IMR-90 (cell line): ENCODE results near the gene ARMS2.

ENCODE experiments used
- CTCF ChIP-seq: conservative IDR thresholded peaks from 2 replicates; pipeline ENCODE4 v1.5.1; 2012; ENCODE audit warnings: mild to moderate bottlenecking, low read depth, low read length, improper control_type of control experiment
- MAFK ChIP-seq: IDR thresholded peaks from 2 replicates; pipeline ENCODE4 v1.6.1; 2012; ENCODE audit warnings: low read depth, low read length, improper control_type of control experiment
- MAZ ChIP-seq: IDR thresholded peaks from 2 replicates; pipeline ENCODE4 v1.6.1; 2012; ENCODE audit warnings: low read depth, mild to moderate bottlenecking, low read length, improper control_type of control experiment, moderate library complexity, borderline replicate concordance
- POLR2A ChIP-seq: IDR thresholded peaks from 2 replicates; pipeline ENCODE4 v1.6.1; 2012; ENCODE audit warnings: mild to moderate bottlenecking, low read depth, low read length
- RAD21 ChIP-seq: IDR thresholded peaks from 2 replicates; pipeline ENCODE4 v1.6.1; 2012; ENCODE audit warnings: low read length, improper control_type of control experiment

GRCh38 chr10:122448600-122448999, 5.9 kb upstream of the ARMS2 start:
- TF ChIP-seq RAD21 (no peak), MAFK (no peak), POLR2A (no peak), CTCF (no peak), MAZ (no peak)
